Measurements from ENCODE around the gene ADAMTSL1. TPM values are rescaled to one million over a fixed set of nuclear protein-coding genes. Genes with fewer than 3 reads are reported as not detected.

Gene ADAMTSL1
- polyA plus RNA-seq, 2 of the 4 experiments (the other 2 are of a cell fraction): 0.03 TPM; not detected in 1

DNA sequence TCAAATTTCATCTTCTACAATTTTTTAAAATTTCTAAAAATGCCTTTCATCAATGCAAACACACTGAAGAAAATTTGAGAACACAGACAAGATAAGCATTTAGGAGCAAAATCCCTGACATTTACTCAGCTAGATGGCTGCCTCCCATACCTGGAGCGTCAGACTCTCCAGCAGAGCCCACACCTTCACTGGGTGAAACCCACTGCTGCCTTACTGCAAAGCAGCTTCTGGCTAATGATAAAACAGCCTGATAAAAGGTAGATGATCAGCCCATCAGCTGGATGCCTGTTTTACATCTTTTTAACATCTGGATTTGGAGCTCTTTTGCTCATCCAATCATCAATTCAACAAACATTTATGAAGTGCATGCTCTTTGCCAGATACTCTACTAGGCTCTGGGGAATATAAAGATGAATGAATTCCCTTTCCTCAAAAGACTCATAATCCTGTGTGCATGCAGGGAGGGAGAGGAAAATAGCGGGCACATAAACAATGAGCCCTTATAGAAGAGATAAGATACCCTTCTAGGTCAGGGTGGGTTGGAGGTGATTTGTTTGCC is 287.9 kb downstream of the ADAMTSL1 start (continued):
- TF ChIP-seq, protein P1, sequence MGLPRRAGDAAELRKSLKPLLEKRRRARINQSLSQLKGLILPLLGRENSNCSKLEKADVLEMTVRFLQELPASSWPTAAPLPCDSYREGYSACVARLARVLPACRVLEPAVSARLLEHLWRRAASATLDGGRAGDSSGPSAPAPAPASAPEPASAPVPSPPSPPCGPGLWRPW (IDR thresholded peaks at IDR 0.05): no peak

DNA sequence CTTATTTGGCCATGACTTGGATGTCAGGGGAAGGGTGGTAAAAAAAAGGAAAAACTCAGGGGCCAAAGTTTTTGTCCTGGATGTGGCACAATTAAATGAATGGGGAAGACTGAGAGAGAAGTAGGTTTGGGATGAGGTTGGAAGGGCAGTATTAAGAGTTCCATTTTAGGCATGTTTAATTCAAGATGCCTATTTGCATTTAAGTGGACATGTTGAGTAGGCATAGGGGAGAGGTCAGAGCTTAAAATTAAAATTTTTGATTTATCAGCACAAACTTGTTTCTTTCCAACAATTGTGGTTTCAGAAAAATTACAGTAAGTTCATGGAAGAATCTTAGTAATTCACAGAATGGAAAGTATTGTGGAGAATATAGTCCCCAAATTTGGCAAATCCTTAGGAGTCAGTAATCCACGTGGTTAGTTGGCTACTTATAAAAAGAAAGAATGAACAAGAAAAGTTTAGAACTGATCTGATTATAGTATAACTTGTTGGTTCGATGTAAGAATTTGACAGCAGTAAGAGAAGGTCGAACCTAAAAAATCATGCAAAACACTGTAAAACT is 293.1 kb downstream of the ADAMTSL1 start:
- CTCF ChIA-PET: interaction anchor here (0.6 to 0.8 kb wide), 2 partner anchors 48 to 1167 kb away, joined by 3 read pairs; no protein-coding TSS in a partner anchor
- H3K4me3 ChIP-seq: no peak overlapping the region
- H3K4me1 ChIP-seq: no peaks in the 10 kb centered on the region
- H3K4me2 ChIP-seq: no peak overlapping the region
- TF ChIP-seq RAD21 (conservative IDR thresholded peaks at IDR 0.05 in 1 of 2, IDR thresholded peaks at IDR 0.05 in 1 of 2) (no peak), ZSCAN20 (CRISPR knock-in tag; IDR thresholded peaks at IDR 0.05) (no peak), POLR2A (IDR thresholded peaks at IDR 0.05; ENCODE audit: low read length) (no peak), TP53 (CRISPR knock-in tag; IDR thresholded peaks at IDR 0.05) (no peak), RNF2 (IDR thresholded peaks at IDR 0.05; ENCODE audit: borderline replicate concordance, low read depth) (no peak), RARB (CRISPR knock-in tag; IDR thresholded peaks at IDR 0.05) (no peak), SMC3 (IDR thresholded peaks at IDR 0.05) (no peak), NPAS2 (CRISPR knock-in tag; IDR thresholded peaks at IDR 0.05; ENCODE audit: borderline replicate concordance) (no peak), ZNF302 (CRISPR knock-in tag; IDR thresholded peaks at IDR 0.05) (no peak), EP300 (IDR thresholded peaks at IDR 0.05) (no peak), PHF8 (IDR thresholded peaks at IDR 0.05; ENCODE audit: borderline replicate concordance, low read depth) (no peak), MAFK (IDR thresholded peaks at IDR 0.05; ENCODE audit: partially characterized antibody) (no peak), JUN (IDR thresholded peaks at IDR 0.05) (no peak), CHD4 (IDR thresholded peaks at IDR 0.05; ENCODE audit: borderline replicate concordance) (no peak)
- TF ChIP-seq, protein P2, sequence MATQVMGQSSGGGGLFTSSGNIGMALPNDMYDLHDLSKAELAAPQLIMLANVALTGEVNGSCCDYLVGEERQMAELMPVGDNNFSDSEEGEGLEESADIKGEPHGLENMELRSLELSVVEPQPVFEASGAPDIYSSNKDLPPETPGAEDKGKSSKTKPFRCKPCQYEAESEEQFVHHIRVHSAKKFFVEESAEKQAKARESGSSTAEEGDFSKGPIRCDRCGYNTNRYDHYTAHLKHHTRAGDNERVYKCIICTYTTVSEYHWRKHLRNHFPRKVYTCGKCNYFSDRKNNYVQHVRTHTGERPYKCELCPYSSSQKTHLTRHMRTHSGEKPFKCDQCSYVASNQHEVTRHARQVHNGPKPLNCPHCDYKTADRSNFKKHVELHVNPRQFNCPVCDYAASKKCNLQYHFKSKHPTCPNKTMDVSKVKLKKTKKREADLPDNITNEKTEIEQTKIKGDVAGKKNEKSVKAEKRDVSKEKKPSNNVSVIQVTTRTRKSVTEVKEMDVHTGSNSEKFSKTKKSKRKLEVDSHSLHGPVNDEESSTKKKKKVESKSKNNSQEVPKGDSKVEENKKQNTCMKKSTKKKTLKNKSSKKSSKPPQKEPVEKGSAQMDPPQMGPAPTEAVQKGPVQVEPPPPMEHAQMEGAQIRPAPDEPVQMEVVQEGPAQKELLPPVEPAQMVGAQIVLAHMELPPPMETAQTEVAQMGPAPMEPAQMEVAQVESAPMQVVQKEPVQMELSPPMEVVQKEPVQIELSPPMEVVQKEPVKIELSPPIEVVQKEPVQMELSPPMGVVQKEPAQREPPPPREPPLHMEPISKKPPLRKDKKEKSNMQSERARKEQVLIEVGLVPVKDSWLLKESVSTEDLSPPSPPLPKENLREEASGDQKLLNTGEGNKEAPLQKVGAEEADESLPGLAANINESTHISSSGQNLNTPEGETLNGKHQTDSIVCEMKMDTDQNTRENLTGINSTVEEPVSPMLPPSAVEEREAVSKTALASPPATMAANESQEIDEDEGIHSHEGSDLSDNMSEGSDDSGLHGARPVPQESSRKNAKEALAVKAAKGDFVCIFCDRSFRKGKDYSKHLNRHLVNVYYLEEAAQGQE (IDR thresholded peaks at IDR 0.05): no peak
- TF ChIP-seq, protein P3, sequence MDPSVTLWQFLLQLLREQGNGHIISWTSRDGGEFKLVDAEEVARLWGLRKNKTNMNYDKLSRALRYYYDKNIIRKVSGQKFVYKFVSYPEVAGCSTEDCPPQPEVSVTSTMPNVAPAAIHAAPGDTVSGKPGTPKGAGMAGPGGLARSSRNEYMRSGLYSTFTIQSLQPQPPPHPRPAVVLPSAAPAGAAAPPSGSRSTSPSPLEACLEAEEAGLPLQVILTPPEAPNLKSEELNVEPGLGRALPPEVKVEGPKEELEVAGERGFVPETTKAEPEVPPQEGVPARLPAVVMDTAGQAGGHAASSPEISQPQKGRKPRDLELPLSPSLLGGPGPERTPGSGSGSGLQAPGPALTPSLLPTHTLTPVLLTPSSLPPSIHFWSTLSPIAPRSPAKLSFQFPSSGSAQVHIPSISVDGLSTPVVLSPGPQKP (IDR thresholded peaks at IDR 0.05; ENCODE audit: low read depth, low read length): no peak
- TF ChIP-seq, protein P4, sequence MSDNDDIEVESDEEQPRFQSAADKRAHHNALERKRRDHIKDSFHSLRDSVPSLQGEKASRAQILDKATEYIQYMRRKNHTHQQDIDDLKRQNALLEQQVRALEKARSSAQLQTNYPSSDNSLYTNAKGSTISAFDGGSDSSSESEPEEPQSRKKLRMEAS (IDR thresholded peaks at IDR 0.05): no peak
- TF ChIP-seq, protein P5, sequence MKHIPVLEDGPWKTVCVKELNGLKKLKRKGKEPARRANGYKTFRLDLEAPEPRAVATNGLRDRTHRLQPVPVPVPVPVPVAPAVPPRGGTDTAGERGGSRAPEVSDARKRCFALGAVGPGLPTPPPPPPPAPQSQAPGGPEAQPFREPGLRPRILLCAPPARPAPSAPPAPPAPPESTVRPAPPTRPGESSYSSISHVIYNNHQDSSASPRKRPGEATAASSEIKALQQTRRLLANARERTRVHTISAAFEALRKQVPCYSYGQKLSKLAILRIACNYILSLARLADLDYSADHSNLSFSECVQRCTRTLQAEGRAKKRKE (CRISPR knock-in tag; IDR thresholded peaks at IDR 0.05; ENCODE audit: low read depth): no peak
- ATAC-seq (no peak), FAIRE-seq (no peak), DNase-seq (ENCODE audit: low read depth in 1 of 2, low spot score in 1 of 2) (no peak)
- POLR2A ChIA-PET: no interaction called here
- no peak overlapping the region for H3K27ac ChIP-seq
- WGBS (ENCODE audit: missing lambda C conversion rate): 3% methylated on average over 3 of the region's 3 CpGs
- H3K9me3 ChIP-seq: no peaks in the 10 kb centered on the region
